ENCODE data around the gene NLE1. TPM values are rescaled to one million over a fixed set of nuclear protein-coding genes. Genes with fewer than 3 reads are reported as not detected.
A peak's percentile ranks its signal among the peaks of the same experiment; 100 is the strongest.

The NLE1 gene
- total RNA-seq, 1 experiment from 2014 or later: 35.5 TPM

- Histone ChIP-seq H3K4me1 (ENCODE audit: control insufficient read depth, insufficient read depth, low read length) (no peaks in the 10 kb centered on the region), H3K9me3 (ENCODE audit: control insufficient read depth, insufficient read depth, low read depth, low read length) (no peaks in the 10 kb centered on the region), H3K27ac (ENCODE audit: low read length) (no peak overlapping the region), H3K27me3 (ENCODE audit: control insufficient read depth, insufficient read depth, low read length) (no peaks in the 10 kb centered on the region), H3K36me3 (ENCODE audit: control insufficient read depth, insufficient read depth, low read length) (no peaks in the 10 kb centered on the region), H3K4me3 (ENCODE audit: low read depth in 2 of 2, low read length in 2 of 2) (no peak overlapping the region)
- DNase-seq (ENCODE audit: low read depth, low spot score): no peak
- TF ChIP-seq SIN3A (IDR thresholded peaks at IDR 0.05; ENCODE audit: borderline replicate concordance, insufficient read depth, low read depth, low read length): no peak
- no peak for TF ChIP-seq REST (IDR thresholded peaks at IDR 0.05; ENCODE audit: insufficient read depth in 1 of 2, low read depth in 2 of 2, low read length in 1 of 2)
- no peak for TF ChIP-seq CTCF (IDR thresholded peaks at IDR 0.05)
- no peak for TF ChIP-seq POLR2AphosphoS5 (IDR thresholded peaks at IDR 0.05; ENCODE audit: low read depth, low read length)
- no peak for TF ChIP-seq TCF7L2 (IDR thresholded peaks at IDR 0.05; ENCODE audit: low read depth, low read length)
- intact Hi-C loops (cut with micrococcal nuclease; ENCODE audit: unreplicated experiment) (no loop called here), in situ Hi-C loops (cut with HindIII; ENCODE audit: low pct_unique_long_range_greater_than_20kb, low sequenced_read_pairs) (no loop called here)
- ChIA-PET POLR2A (no interaction called here), CTCF (no interaction called here)
- ATAC-seq: no peak
- BruUV-seq (replicated peaks): no TSS peak
These were observed 46.4 kb downstream of the NLE1 start for GRCh38 chr17:35095741-35096140.

GRCh38 chr17:35094902-35095301 is 47.2 kb downstream of the NLE1 start:
- no peaks in the 10 kb centered on the region for H3K9me3 ChIP-seq (ENCODE audit: control insufficient read depth, insufficient read depth, low read depth, low read length)

More at GRCh38 chr17:35094902-35095301, 47.2 kb downstream of the NLE1 start:
- Histone ChIP-seq H3K27ac (ENCODE audit: low read length) (no peak overlapping the region), H3K4me3 (ENCODE audit: low read depth in 2 of 2, low read length in 2 of 2) (no peak overlapping the region), H3K4me1 (ENCODE audit: control insufficient read depth, insufficient read depth, low read length) (no peaks in the 10 kb centered on the region), H3K27me3 (ENCODE audit: control insufficient read depth, insufficient read depth, low read length) (no peaks in the 10 kb centered on the region), H3K36me3 (ENCODE audit: control insufficient read depth, insufficient read depth, low read length) (no peaks in the 10 kb centered on the region)
- in situ Hi-C loops (cut with HindIII; ENCODE audit: low pct_unique_long_range_greater_than_20kb, low sequenced_read_pairs): no loop called here
- intact Hi-C loops (cut with micrococcal nuclease; ENCODE audit: unreplicated experiment): no loop called here
- CTCF ChIA-PET: no interaction called here
- TF ChIP-seq POLR2AphosphoS5 (IDR thresholded peaks at IDR 0.05; ENCODE audit: low read depth, low read length) (no peak), CTCF (IDR thresholded peaks at IDR 0.05) (no peak), SIN3A (IDR thresholded peaks at IDR 0.05; ENCODE audit: borderline replicate concordance, insufficient read depth, low read depth, low read length) (no peak), TCF7L2 (IDR thresholded peaks at IDR 0.05; ENCODE audit: low read depth, low read length) (no peak), REST (IDR thresholded peaks at IDR 0.05; ENCODE audit: insufficient read depth in 1 of 2, low read depth in 2 of 2, low read length in 1 of 2) (no peak)
- ATAC-seq (peak; percentile 53), DNase-seq (ENCODE audit: low read depth, low spot score) (no peak)
- POLR2A ChIA-PET: no interaction called here
- BruUV-seq (replicated peaks): no TSS peak
